Fibroblast of the aortic adventitia (primary cell): ENCODE data around the gene AK2. TPM values are rescaled to one million over a fixed set of nuclear protein-coding genes. Genes with fewer than 3 reads are reported as not detected.
"Not testable (repeated sequence)": the region's sequence is repeated elsewhere in the genome, so short reads cannot be mapped to it uniquely, and the experiment has no call there.

ENCODE experiments used
- DNase-seq: peaks from one replicate; pipeline ENCODE4 v3.0.0-alpha.2; 2010; ENCODE audit warnings: low read depth
- H3K4me3 ChIP-seq: 2 replicates; pipeline ENCODE4 v1.5.1; 2011; ENCODE audit warnings: low read depth, mild to moderate bottlenecking, control low read depth, low read length, moderate library complexity
- CTCF ChIP-seq: IDR thresholded peaks from 2 replicates; pipeline ENCODE4 v1.5.1; 2011; ENCODE audit warnings: mild to moderate bottlenecking, low read length, control low read depth, inconsistent platforms; ENCODE audit not compliant: insufficient read depth
- total RNA-seq: library from RNA; depleted of rRNA; stranded (reverse); fragments of >200 nt; gene quantifications from 2 replicates; pipeline ENCODE4 v1.2.3, GENCODE V29; 2012; ENCODE audit warnings: low replicate concordance

AK2 gene
- total RNA-seq, 1 donor, result 155 TPM

GRCh38 chr1:33080373-33080772, 43.7 kb upstream of the AK2 start:
- TF ChIP-seq CTCF, result no peak
- peak overlapping the region; percentile 94 for H3K4me3 ChIP-seq
- DNase-seq, result no peak

DNA sequence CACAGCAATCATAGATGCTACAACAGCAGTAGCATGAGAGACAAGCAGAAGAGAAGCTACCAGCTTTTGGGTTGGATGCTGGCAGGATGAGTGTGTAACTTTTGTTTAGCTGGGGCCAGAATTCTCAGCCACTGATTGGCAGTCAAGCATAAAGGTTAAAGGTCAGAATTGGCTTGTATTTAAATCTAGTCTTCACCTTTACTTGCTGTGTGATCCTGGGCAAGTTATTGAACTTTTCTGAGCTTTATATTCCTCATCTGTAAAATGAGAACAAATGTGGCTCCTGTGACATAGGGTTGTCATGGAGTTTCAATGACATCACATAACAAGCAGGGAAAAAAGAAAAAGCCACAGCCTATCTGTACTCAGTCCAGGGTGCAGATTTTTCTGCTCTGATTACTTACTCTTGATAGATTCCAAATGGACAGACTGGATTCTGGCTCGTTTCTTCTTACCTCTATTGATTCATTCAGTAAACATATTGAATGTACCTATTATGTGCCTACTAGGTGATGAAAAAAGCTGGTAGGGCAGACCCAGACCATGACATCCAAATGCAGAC, 41.4 kb upstream of the AK2 start:
- H3K4me3 ChIP-seq, result no peak overlapping the region
- TF ChIP-seq CTCF, result no peak
- no peak for DNase-seq

DNA sequence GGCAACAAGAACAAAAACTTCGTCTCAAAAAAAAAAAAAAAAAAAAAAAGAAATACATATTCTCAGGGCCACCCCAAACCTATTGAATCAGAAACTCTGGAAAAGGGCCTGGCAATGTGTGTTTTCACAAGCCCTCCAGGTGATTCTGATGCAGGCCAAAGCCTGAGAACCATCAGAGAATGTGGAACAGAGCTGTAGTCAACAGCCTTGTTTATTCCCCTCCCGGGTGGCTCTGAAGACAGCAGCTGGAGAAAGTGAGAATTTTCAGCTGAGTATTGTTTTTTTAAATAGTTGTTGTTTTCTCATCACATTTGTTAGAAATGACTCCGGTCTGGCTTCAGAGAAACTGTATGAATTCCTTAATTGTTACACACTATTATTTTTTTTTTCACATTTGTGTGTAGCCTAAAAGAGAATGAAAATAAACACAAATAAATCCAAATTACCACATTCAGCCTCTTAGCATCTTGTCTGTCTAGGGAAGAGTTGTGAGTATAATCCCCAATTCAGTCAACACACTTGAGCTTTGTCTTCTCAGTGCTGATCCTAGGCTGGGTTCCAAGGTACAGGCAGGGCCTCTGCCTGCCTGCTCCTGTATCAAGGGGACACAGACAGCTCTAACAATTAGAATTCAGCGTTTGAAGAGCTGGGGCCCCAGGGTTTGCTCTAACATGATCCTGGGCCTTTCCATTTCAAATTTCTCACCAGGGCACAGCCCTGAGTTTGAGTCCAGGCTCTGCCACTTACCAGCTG, 37.7 kb upstream of the AK2 start:
- no peak for DNase-seq
- no peak overlapping the region for H3K4me3 ChIP-seq
- no peak for TF ChIP-seq CTCF

GRCh38 chr1:33072707-33073106, 36.0 kb upstream of the AK2 start:
- no peak overlapping the region for H3K4me3 ChIP-seq
- no peak for TF ChIP-seq CTCF
- DNase-seq, result peak; percentile 77

- TF ChIP-seq CTCF, result no peak
- H3K4me3 ChIP-seq, result no peak overlapping the region
- no peak for DNase-seq
Measured at GRCh38 chr1:33070628-33071027, 33.9 kb upstream of the AK2 start.

- not testable (repeated sequence) for DNase-seq, H3K4me3 ChIP-seq
Measured at GRCh38 chr1:33068108-33068507, 31.4 kb upstream of the AK2 start.

DNA sequence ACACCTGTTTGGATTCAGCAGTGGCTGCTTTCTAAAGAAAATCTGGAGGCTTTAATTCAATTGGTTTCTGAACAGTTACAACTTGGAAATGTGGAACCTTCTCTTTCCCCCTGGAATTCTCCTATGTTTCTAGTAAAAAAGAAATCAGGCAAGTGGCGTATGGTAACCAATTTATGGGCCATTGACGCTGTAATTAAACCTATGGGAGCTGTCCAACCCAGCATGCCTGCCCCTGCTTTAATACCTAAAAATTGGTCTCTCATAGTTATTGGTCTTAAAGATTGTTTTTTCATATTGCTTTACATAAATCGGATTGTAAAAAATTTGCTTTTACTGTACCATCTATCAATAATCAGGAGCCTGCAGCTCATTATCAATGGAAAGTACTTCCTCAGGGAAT, 29.8 kb upstream of the AK2 start:
- H3K4me3 ChIP-seq, DNase-seq: not testable (repeated sequence)

- DNase-seq, result no peak
- H3K4me3 ChIP-seq, result no peak overlapping the region
- TF ChIP-seq CTCF, result no peak
Measured at GRCh38 chr1:33065301-33065700, 28.6 kb upstream of the AK2 start.

- DNase-seq, H3K4me3 ChIP-seq: not testable (repeated sequence)
Measured at GRCh38 chr1:33064284-33064683, 27.6 kb upstream of the AK2 start.
